HL-60/S4 (cell line): ENCODE results near the gene LIMS4.
"Not testable (repeated sequence)": the region's sequence is repeated elsewhere in the genome, so short reads cannot be mapped to it uniquely, and the experiment has no call there.

Experiments used
- in situ Hi-C: fragments of 300-500 bp; cut with MboI; formaldehyde crosslinking; loops from 2 replicates; pipeline ENCODE4 v1.14.3; 2022; ENCODE audit warnings: low sequenced_read_pairs

The LIMS4 gene

GRCh38 chr2:110472171-110473058 lies at the start of gene LIMS4:
TSS of gene LIMS4 (minus strand) at chr2:110472816. CDS start at chr2:110472778, 38 bp downstream.
- in situ Hi-C loops = not testable (repeated sequence)

GRCh38 chr2:110499755-110500377 lies 27.2 kb upstream of the LIMS4 start:
- in situ Hi-C loops = not testable (repeated sequence)

GRCh38 chr2:110496027-110496426 lies 23.4 kb upstream of the LIMS4 start:
- in situ Hi-C loops = not testable (repeated sequence)

GRCh38 chr2:110494488-110494887 lies 21.9 kb upstream of the LIMS4 start:
- in situ Hi-C loops = not testable (repeated sequence)

- in situ Hi-C loops = not testable (repeated sequence)
These were observed 16.4 kb upstream of the LIMS4 start for GRCh38 chr2:110488991-110489390.

GRCh38 chr2:110482697-110483096 lies 10.1 kb upstream of the LIMS4 start:
- in situ Hi-C loops = not testable (repeated sequence)

GRCh38 chr2:110481200-110481599 lies 8.6 kb upstream of the LIMS4 start:
- in situ Hi-C loops = not testable (repeated sequence)

- in situ Hi-C loops = not testable (repeated sequence)
These were observed 7.5 kb upstream of the LIMS4 start for GRCh38 chr2:110480084-110480483.

GRCh38 chr2:110477370-110477769 lies 4.8 kb upstream of the LIMS4 start:
- in situ Hi-C loops = not testable (repeated sequence)

GRCh38 chr2:110476952-110477351 lies 4.3 kb upstream of the LIMS4 start:
- in situ Hi-C loops = not testable (repeated sequence)

GRCh38 chr2:110475627-110476359 lies 3.2 kb upstream of the LIMS4 start:
- in situ Hi-C loops = not testable (repeated sequence)

- in situ Hi-C loops = not testable (repeated sequence)
These were observed 2.3 kb upstream of the LIMS4 start for GRCh38 chr2:110474898-110475297.

GRCh38 chr2:110473059-110473358 lies 393 bp upstream of the LIMS4 start:
- in situ Hi-C loops = not testable (repeated sequence)

GRCh38 chr2:110468921-110469320 lies 3.7 kb downstream of the LIMS4 start:
- in situ Hi-C loops = not testable (repeated sequence)

- in situ Hi-C loops = not testable (repeated sequence)
These were observed 7.3 kb downstream of the LIMS4 start for GRCh38 chr2:110465312-110465711.

GRCh38 chr2:110462458-110462857 lies 10.2 kb downstream of the LIMS4 start:
- in situ Hi-C loops = not testable (repeated sequence)

- in situ Hi-C loops = not testable (repeated sequence)
These were observed 12.3 kb downstream of the LIMS4 start for GRCh38 chr2:110460318-110460717.

- in situ Hi-C loops = not testable (repeated sequence)
These were observed 15.4 kb downstream of the LIMS4 start for GRCh38 chr2:110457214-110457590.

GRCh38 chr2:110456291-110457213 lies 16.1 kb downstream of the LIMS4 start:
- in situ Hi-C loops = not testable (repeated sequence)

GRCh38 chr2:110455080-110455670 lies 17.4 kb downstream of the LIMS4 start:
- in situ Hi-C loops = not testable (repeated sequence)
